ENCODE data around the gene ADSL. TPM values are rescaled to one million over a fixed set of nuclear protein-coding genes. Genes with fewer than 3 reads are reported as not detected.

Gene ADSL
- total and polyA plus RNA-seq, 2 of the 8 experiments (the other 6 are each of a cell fraction or from before 2014, with no cell fraction given) = 197 to 218 TPM

- Histone ChIP-seq H3K9me3 (ENCODE audit: insufficient read depth in 2 of 2, low read depth in 1 of 2, low read length in 1 of 2) (no peaks in the 10 kb centered on the region), H3K79me1 (ENCODE audit: low read depth, low read length) (no peaks in the 10 kb centered on the region), H3K9ac (replicated peaks in 1 of 4; ENCODE audit: extremely low read depth in 1 of 4, low read depth in 3 of 4, low read length in 3 of 4) (no peak overlapping the region), H2BK12ac (ENCODE audit: low read depth, low read length) (no peak overlapping the region), H3K36me3 (ENCODE audit: control insufficient read depth in 2 of 4, insufficient read depth in 4 of 4, low read length in 3 of 4) (peaks cover 19 to 73% (median 45%) of the 10 kb centered on the region in 4 experiments), H3K56ac (replicated peaks; ENCODE audit: insufficient read length, low read depth, low read length) (no peak overlapping the region), H3K4me2 (ENCODE audit: insufficient read depth in 1 of 2, low read depth in 2 of 2, low read length in 2 of 2) (no peak overlapping the region), H3K27ac (ENCODE audit: low read depth, low read length) (no peak overlapping the region), H3K4me1 (replicated peaks in 1 of 4; ENCODE audit: control insufficient read depth in 3 of 4, insufficient read depth in 4 of 4, low read length in 3 of 4) (no peaks in the 10 kb centered on the region), H3K23me2 (ENCODE audit: low read depth, low read length) (no peaks in the 10 kb centered on the region), H2BK5ac (ENCODE audit: low read depth, low read length) (no peak overlapping the region), H3K4ac (replicated peaks; ENCODE audit: insufficient read length, low read depth, low read length) (no peak overlapping the region), H2BK15ac (ENCODE audit: low read length) (no peak overlapping the region), H4K8ac (ENCODE audit: extremely low read depth, insufficient read depth, low read length) (no peak overlapping the region), H3K18ac (ENCODE audit: extremely low read depth, low read length) (no peak overlapping the region), H2BK120ac (replicated peaks; ENCODE audit: low read depth, low read length) (no peak overlapping the region), H4K20me1 (replicated peaks in 1 of 2; ENCODE audit: control insufficient read depth in 1 of 2, insufficient read depth in 2 of 2, low read length in 2 of 2) (peaks cover 0 to 3% of the 10 kb centered on the region in 2 experiments), H3K14ac (ENCODE audit: insufficient read length) (no peak overlapping the region), H2AFZ (ENCODE audit: low read length) (no peak overlapping the region), H3K4me3 (ENCODE audit: extremely low read depth in 1 of 4, insufficient read depth in 2 of 4, low read depth in 3 of 4, low read length in 4 of 4) (no peak overlapping the region), H3K23ac (ENCODE audit: insufficient read length) (no peak overlapping the region), H4K91ac (replicated peaks; ENCODE audit: insufficient read length, low read length) (no peak overlapping the region), H2AK5ac (ENCODE audit: low read depth, low read length) (no peak overlapping the region), H3K79me2 (ENCODE audit: control insufficient read depth in 1 of 2, insufficient read depth in 2 of 2, low read length in 2 of 2) (no peaks in the 10 kb centered on the region), H2BK20ac (ENCODE audit: low read length) (no peak overlapping the region), H3K27me3 (replicated peaks in 1 of 4; ENCODE audit: control insufficient read depth in 3 of 4, extremely low read depth in 1 of 4, insufficient read depth in 3 of 4, low read length in 3 of 4) (no peaks in the 10 kb centered on the region), H4K5ac (ENCODE audit: insufficient read length, low read depth, low read length) (no peak overlapping the region)
- ChIA-PET POLR2A (ENCODE audit: partially characterized antibody) (no interaction called here), CTCF (ENCODE audit: partially characterized antibody) (no interaction called here)
- WGBS, 2 experiments (ENCODE audit: extremely low coverage in 1 of 2, insufficient coverage in 1 of 2, insufficient read length in 1 of 2, insufficient replicate concordance in 2 of 2, low coverage in 1 of 2, low lambda C conversion rate in 2 of 2, missing lambda C conversion rate in 1 of 2) = 99% methylated on average over 5 of the region's 5 CpGs; no CpG with 5 or more reads in 1 of the 2 experiments
- FAIRE-seq = no peak
- no peak for TF ChIP-seq ZNF274 (IDR thresholded peaks at IDR 0.05; ENCODE audit: borderline replicate concordance, extremely low read depth, low read length)
- TF ChIP-seq CHD1 (IDR thresholded peaks at IDR 0.05; ENCODE audit: low read depth, low read length) = no peak
- TF ChIP-seq RFX5 (IDR thresholded peaks at IDR 0.05; ENCODE audit: borderline replicate concordance, low read depth, low read length) = no peak
- TF ChIP-seq TAF7 (optimal IDR thresholded peaks at IDR 0.05; ENCODE audit: borderline replicate concordance, low read depth, low read length) = no peak
- no peak for TF ChIP-seq RAD21 (IDR thresholded peaks at IDR 0.05 in 1 of 2, conservative IDR thresholded peaks at IDR 0.05 in 1 of 2; ENCODE audit: low read depth in 2 of 2, low read length in 2 of 2)
- no peak for TF ChIP-seq ASH2L (IDR thresholded peaks at IDR 0.05; ENCODE audit: low read length)
- TF ChIP-seq BRCA1 (IDR thresholded peaks at IDR 0.05; ENCODE audit: low read depth, low read length) = no peak
- DNase-seq (ENCODE audit: low read depth in 1 of 2, low spot score in 2 of 2) = no peak
These were observed 40.7 kb upstream of the ADSL start for GRCh38 chr22:40305625-40306024.

Measured in H1 (cell line).